Measurements from ENCODE around the gene AKIRIN1. TPM values are rescaled to one million over a fixed set of nuclear protein-coding genes. Genes with fewer than 3 reads are reported as not detected.
"Not testable (repeated sequence)": the region's sequence is repeated elsewhere in the genome, so short reads cannot be mapped to it uniquely, and the experiment has no call there.

Gene AKIRIN1
- 10 to 100 TPM in 11 of 12 donors, not detected in 1; 29.1 to 59.5 (median 43.2) TPM for polyA plus RNA-seq (ENCODE audit: insufficient read length in 12 of 12)
- long read RNA-seq, donor 1, transcript AKIRIN1-202 (5 exons, 2,741 nt) = major isoform, 26 of 76 reads
- long read RNA-seq, donor 1, partial matches to known transcripts = 48 of 76 reads
- long read RNA-seq, donor 1, other reads (novel, unspliced or antisense) = 0 of 76 reads
- long read RNA-seq, donor 2, transcript AKIRIN1-202 (5 exons, 2,741 nt) = major isoform, 24 of 29 reads
- long read RNA-seq, donor 2, partial matches to known transcripts = 5 of 29 reads
- long read RNA-seq, donor 2, other reads (novel, unspliced or antisense) = 0 of 29 reads
- long read RNA-seq, donor 3, partial matches to known transcripts = 0 of 3 reads
- long read RNA-seq, donor 3, other reads (novel, unspliced or antisense) = 0 of 3 reads
- long read RNA-seq, donor 4, transcript AKIRIN1-202 (5 exons, 2,741 nt) = major isoform, 9 of 9 reads
- long read RNA-seq, donor 4, partial matches to known transcripts = 0 of 9 reads
- long read RNA-seq, donor 4, other reads (novel, unspliced or antisense) = 0 of 9 reads
- long read RNA-seq, donor 5, transcript AKIRIN1-202 (5 exons, 2,741 nt) = major isoform, 22 of 23 reads
- long read RNA-seq, donor 5, partial matches to known transcripts = 0 of 23 reads
- long read RNA-seq, donor 5, other reads (novel, unspliced or antisense) = 0 of 23 reads
- long read RNA-seq, donor 6, transcript AKIRIN1-202 (5 exons, 2,741 nt) = major isoform, 9 of 10 reads
- long read RNA-seq, donor 6, partial matches to known transcripts = 0 of 10 reads
- long read RNA-seq, donor 6, other reads (novel, unspliced or antisense) = 0 of 10 reads
- long read RNA-seq, donor 7, transcript AKIRIN1-202 (5 exons, 2,741 nt) = major isoform, 7 of 7 reads
- long read RNA-seq, donor 7, partial matches to known transcripts = 0 of 7 reads
- long read RNA-seq, donor 7, other reads (novel, unspliced or antisense) = 0 of 7 reads
- long read RNA-seq, donor 8, transcript AKIRIN1-202 (5 exons, 2,741 nt) = major isoform, 17 of 18 reads
- long read RNA-seq, donor 8, partial matches to known transcripts = 0 of 18 reads
- long read RNA-seq, donor 8, other reads (novel, unspliced or antisense) = 0 of 18 reads
- long read RNA-seq, donor 9, transcript AKIRIN1-202 (5 exons, 2,741 nt) = major isoform, 7 of 13 reads
- long read RNA-seq, donor 9, partial matches to known transcripts = 6 of 13 reads
- long read RNA-seq, donor 9, other reads (novel, unspliced or antisense) = 0 of 13 reads
- long read RNA-seq, donor 10, partial matches to known transcripts = 0 of 3 reads
- long read RNA-seq, donor 10, other reads (novel, unspliced or antisense) = 0 of 3 reads
- long read RNA-seq, donor 11, transcript AKIRIN1-202 (5 exons, 2,741 nt) = major isoform, 12 of 17 reads
- long read RNA-seq, donor 11, partial matches to known transcripts = 5 of 17 reads
- long read RNA-seq, donor 11, other reads (novel, unspliced or antisense) = 0 of 17 reads

GRCh38 chr1:38990738-38991637 lies at the start of gene AKIRIN1:
TSS of gene AKIRIN1 (plus strand) at chr1:38991276. CDS start at chr1:38991381, 105 bp downstream.
- peak; percentile 97 for DNase-seq

GRCh38 chr1:38941527-38942019 lies 49.5 kb upstream of the AKIRIN1 start, which contains the start of gene RHBDL2:
TSS of gene RHBDL2 (minus strand) at chr1:38941830. CDS start at chr1:38919212, 22,618 bp downstream.
- peak; percentile 22 for DNase-seq

GRCh38 chr1:38942664-38943428 lies 48.2 kb upstream of the AKIRIN1 start:
- no peak for DNase-seq

GRCh38 chr1:38944547-38944946 lies 46.5 kb upstream of the AKIRIN1 start:
- no peak for DNase-seq

- DNase-seq = no peak
Measured at GRCh38 chr1:38950553-38950952, 40.5 kb upstream of the AKIRIN1 start.

GRCh38 chr1:38953433-38953860 lies 37.6 kb upstream of the AKIRIN1 start:
- DNase-seq = no peak

GRCh38 chr1:38958967-38959366 lies 32.1 kb upstream of the AKIRIN1 start:
- DNase-seq = no peak

- no peak for DNase-seq
Measured at GRCh38 chr1:38962113-38962512, 29.0 kb upstream of the AKIRIN1 start.

GRCh38 chr1:38962560-38962959 lies 28.5 kb upstream of the AKIRIN1 start:
- no peak for DNase-seq

GRCh38 chr1:38964140-38964548 lies 26.9 kb upstream of the AKIRIN1 start:
- no peak for DNase-seq

GRCh38 chr1:38973145-38973544 lies 17.9 kb upstream of the AKIRIN1 start:
- not testable (repeated sequence) for DNase-seq

- no peak for DNase-seq
Measured at GRCh38 chr1:38973659-38974437, 17.2 kb upstream of the AKIRIN1 start.

GRCh38 chr1:38977399-38978244 lies 13.5 kb upstream of the AKIRIN1 start:
- DNase-seq = not testable (repeated sequence)

- not testable (repeated sequence) for DNase-seq
Measured at GRCh38 chr1:38978245-38978542, 12.9 kb upstream of the AKIRIN1 start.

GRCh38 chr1:38979380-38979779 lies 11.7 kb upstream of the AKIRIN1 start:
- DNase-seq = not testable (repeated sequence)

- no peak for DNase-seq
Measured at GRCh38 chr1:38989979-38990378, 1.1 kb upstream of the AKIRIN1 start.

- DNase-seq = peak; percentile 28
Measured at GRCh38 chr1:38990386-38990737, 714 bp upstream of the AKIRIN1 start.

All from muscle of arm (tissue), 14 donors.